Activated CD4-positive, alpha-beta T cell treated with anti-CD3 and anti-CD28 coated beads for 24 hours (primary cell): ENCODE data around the gene RPL18.
A peak's percentile ranks its signal among the peaks of the same experiment; 100 is the strongest.

Experiments
- DNase-seq, 2 donors: peaks; one replicate each; pipeline ENCODE4 v3.0.0-alpha.2; 2020; ENCODE audit warnings: low read depth in 2 of 2

RPL18 gene

GRCh38 chr19:48630296-48631063 is 11.5 kb upstream of the RPL18 start:
- no peak for DNase-seq

- no peak for DNase-seq
These were observed 10.8 kb upstream of the RPL18 start for GRCh38 chr19:48629599-48630295.

DNA sequence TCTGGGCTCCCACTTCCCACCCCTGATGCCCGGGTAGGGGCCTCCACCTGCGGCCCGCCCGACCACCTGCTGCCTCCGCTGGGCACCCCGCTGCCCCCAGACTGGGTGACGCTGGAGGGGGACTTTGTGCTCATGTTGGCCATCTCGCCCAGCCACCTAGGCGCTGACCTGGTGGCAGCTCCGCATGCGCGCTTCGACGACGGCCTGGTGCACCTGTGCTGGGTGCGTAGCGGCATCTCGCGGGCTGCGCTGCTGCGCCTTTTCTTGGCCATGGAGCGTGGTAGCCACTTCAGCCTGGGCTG is 10.3 kb upstream of the RPL18 start:
- no peak for DNase-seq

GRCh38 chr19:48628486-48629296 is 9.7 kb upstream of the RPL18 start:
- DNase-seq: no peak

DNA sequence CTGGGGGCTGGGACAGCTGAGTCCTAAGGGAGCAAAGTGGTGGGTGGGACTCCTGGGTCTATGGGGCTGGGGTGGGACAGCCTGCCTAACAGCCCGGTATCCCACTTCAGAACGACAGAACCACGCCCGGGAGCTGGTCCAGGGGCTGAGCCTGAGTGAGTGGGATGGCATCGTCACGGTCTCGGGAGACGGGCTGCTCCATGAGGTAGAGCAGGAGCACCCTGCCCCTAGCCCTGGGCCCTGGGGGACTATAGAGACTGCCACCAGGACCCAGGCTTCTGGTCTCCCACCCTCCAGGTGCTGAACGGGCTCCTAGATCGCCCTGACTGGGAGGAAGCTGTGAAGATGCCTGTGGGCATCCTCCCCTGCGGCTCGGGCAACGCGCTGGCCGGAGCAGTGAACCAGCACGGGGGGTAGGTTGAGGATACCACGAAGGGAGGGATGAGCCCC is 8.9 kb upstream of the RPL18 start:
- DNase-seq: no peak

GRCh38 chr19:48627201-48627864 is 8.4 kb upstream of the RPL18 start:
- DNase-seq: no peak

- no peak for DNase-seq
These were observed 6.9 kb upstream of the RPL18 start for GRCh38 chr19:48625891-48626327.

GRCh38 chr19:48624791-48625723 is 6.1 kb upstream of the RPL18 start:
- DNase-seq: no peak

DNA sequence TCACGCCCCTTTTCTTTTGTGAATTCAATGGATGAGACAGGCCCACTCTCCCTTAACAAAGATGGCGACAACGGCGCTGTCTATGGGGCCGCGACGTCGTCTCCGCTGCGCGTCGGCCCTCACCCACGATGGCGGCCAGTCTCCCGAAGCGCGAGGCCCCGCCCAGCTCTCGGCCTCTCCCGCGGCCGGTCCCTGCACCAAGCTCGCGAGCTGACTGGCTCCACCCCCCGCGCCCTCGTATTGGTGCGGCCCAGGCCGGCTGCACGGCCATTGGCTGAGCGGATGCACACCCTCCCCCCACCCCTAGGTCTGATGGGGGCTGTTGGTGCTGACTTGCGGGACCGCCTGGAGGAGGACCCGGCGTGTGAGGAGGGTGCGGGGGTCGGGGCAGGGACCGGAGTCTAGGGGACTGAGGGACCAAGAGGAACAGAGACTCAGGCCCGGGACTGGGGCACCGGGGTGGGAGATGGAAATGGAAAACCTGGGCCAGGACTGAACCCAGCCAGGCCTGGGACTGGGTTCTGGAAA is 5.2 kb upstream of the RPL18 start:
- peak; percentile 96 for DNase-seq

- no peak for DNase-seq
These were observed 4.6 kb upstream of the RPL18 start for GRCh38 chr19:48623556-48624066.

DNA sequence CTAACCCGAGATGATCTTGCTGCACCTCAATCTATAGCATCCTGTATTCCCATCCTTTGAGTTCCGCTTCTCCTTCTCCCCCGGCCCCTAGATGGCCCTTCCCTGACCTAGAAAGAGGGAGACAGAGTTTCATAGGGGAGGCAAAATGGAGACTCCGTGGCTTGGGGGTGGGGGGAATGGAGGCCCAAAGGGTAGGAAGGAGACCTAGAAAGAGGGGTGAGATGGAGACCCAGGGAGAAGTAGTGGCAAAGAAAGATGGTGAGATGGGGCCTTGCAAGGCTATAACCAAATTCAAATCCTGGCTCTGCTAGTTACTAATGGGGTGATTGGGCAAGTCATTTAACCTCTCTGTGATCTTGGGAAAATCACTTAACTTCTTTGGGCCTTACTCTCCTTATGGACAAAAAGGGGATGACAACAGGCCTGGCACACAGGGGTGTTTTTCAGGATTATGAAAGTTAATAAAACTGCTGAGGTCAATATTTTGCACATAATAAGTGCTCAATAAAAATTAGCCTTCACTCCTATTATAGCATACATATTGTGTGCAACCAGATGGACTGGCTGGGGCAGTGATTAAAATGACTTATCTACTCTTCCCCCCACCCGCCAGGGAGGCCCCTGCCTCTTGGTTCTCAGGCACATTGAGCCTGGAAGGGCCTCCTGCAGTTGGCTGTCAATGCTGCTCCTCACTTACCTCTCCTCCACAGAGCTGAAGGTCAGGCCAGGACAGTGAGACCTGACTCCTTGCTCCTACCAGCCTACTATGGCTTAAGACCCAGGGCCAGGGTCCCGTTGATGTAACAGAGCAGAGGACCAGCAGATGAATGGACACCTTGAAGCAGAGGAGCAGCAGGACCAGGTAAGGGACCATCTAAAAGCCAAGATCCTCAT is 961 bp upstream of the RPL18 start:
- DNase-seq: no peak

DNA sequence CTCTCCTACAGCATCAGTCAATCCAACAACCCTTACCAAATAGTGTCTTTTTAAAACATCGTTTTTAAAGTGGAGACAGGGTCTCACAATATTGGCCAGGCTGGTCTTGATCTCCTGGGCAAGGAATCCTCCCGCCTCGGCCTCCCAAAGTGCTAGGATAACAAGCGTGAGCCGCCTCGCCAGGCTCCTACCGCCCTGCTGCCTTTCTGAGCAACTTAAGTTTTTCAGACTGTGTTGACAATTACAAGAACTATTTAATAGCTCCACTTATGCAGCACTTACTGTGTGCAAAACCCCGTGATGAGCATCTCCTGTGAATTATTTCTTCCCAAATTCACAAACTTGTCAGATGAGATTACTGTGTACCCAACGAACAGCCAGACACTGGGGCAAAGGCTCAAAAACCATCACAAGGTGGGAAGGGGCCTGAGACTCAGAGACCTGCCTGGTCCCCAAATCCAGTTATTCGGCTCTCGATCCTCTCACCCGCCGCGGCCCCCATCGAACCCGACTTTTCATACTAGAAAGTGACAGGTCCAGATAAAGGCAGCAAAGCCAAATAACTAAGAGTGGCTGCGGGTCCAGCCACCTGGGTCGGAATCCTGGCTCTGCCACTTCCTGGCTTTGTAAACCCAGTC is 581 bp downstream of the RPL18 start:
- DNase-seq: no peak

- no peak for DNase-seq
These were observed 1.6 kb downstream of the RPL18 start for GRCh38 chr19:48617146-48617937.

DNA sequence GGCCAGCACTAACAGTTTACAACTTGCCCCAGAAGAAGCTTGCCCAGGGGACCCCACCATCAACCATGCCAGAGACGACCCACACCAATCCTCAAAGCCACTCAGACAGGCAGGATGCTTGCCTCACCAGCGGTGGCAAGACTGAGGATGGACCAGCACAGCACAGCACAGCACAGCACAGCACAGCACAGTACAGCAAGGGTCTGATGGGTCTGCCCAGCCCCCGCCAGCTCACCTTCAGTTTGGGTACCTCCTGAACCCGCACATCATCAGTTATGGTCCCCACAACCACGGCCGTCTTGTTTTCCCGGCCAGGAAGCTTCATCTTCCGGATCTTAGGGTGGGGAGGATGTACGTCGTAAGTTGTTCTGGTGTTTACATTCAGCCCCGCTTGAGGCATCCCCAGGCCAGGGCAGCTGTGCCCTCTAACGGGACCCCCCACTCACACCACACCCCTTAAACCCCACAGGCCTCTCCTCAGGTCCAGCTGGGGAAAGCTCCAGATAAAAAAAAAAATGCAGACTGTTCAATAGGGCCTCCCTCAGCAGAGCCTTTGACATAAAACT is 2.4 kb downstream of the RPL18 start:
- DNase-seq: no peak

GRCh38 chr19:48616041-48616436 is 2.9 kb downstream of the RPL18 start:
- DNase-seq: no peak

DNA sequence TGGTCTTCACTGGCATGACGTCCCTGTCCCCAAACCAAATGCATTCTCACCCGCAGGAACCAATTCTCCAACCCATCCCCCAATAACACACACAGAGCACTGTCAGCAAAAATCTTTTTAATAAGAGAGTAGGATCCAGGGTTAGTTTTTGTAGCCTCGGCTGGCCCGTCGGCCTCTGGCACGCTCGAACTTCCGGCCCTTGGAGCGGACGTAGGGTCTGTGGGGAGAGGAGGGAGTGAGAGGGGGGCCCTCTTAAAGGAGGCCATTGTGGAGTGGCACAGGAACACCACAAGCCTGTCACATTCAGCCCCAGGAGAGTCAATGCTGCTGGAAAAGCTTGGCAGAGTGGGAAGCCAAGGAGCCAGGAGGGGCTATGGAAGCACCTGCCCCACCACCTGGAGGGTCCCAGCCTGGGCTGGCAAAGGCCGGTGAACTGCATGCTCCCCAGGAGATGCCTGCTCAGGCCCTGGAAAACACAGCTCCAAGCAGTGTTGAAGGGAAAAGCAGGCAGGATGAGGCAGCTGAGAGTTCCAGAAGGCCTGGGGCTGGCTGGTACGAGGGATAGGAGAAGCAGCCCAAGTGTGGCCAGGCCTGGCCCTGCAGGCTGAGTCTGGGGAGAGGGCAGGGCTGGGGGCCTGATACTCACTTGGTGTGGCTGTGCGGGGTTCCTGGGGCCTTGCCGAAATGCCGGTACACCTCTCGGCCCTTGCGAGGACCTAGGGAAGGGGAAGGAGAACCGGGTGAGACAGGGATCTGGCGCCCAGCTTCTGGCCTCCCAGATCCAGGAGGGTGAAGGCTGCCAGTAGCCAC is 3.5 kb downstream of the RPL18 start:
- DNase-seq: no peak
